HepG2 (cell line): ENCODE results near the gene FAHD1. TPM values are rescaled to one million over a fixed set of nuclear protein-coding genes. Genes with fewer than 3 reads are reported as not detected.
A peak's percentile ranks its signal among the peaks of the same experiment; 100 is the strongest.

Experiments used
- BRCA1 ChIP-seq: sonication (generic); formaldehyde crosslinking; IDR thresholded peaks from 2 replicates; pipeline ENCODE4 v1.4.0; 2020; ENCODE audit warnings: missing genetic modification reagents
- FOXP1 ChIP-seq, 2 experiments: fragments of 450-650 bp in 1 of 2; IDR thresholded peaks; 2 replicates each; pipeline ENCODE4 v1.6.1; 2017 to 2018; ENCODE audit warnings: antibody characterized with exemption in 1 of 2
- HMG20B ChIP-seq: conservative IDR thresholded peaks from 2 replicates; pipeline ENCODE4 v1.6.1; 2016; ENCODE audit warnings: missing genetic modification reagents, missing compliant biosample characterization
- KLF9 ChIP-seq: IDR thresholded peaks from 2 replicates; pipeline ENCODE4 v1.6.1; 2016; ENCODE audit warnings: low read depth
- MYC ChIP-seq: sonication (generic); formaldehyde crosslinking; IDR thresholded peaks from 2 replicates; pipeline ENCODE4 v1.9.0; 2021; ENCODE audit warnings: missing genetic modification reagents, borderline replicate concordance
- NCOR1 ChIP-seq: fragments of 200-600 bp; sonication (generic); IDR thresholded peaks from 2 replicates; pipeline ENCODE4 v1.7.0; 2017; ENCODE audit warnings: antibody characterized with exemption, low read length, borderline replicate concordance
- PAWR ChIP-seq: sonication (generic); formaldehyde crosslinking; IDR thresholded peaks from 2 replicates; pipeline ENCODE4 v1.4.0; 2020; ENCODE audit warnings: missing genetic modification reagents, mild to moderate bottlenecking, borderline replicate concordance
- RNF2 ChIP-seq: fragments of 450-650 bp; conservative IDR thresholded peaks from 2 replicates; pipeline ENCODE4 v1.6.1; 2016; ENCODE audit warnings: low read depth
- STAG1 ChIP-seq: sonication (generic); formaldehyde crosslinking; IDR thresholded peaks from 2 replicates; pipeline ENCODE4 v1.4.0; 2020; ENCODE audit warnings: missing genetic modification reagents
- TEAD2 ChIP-seq: sonication (generic); formaldehyde crosslinking; IDR thresholded peaks from 2 replicates; pipeline ENCODE4 v1.9.0; 2021; ENCODE audit warnings: missing genetic modification reagents
- TMF1 ChIP-seq: sonication (generic); formaldehyde crosslinking; IDR thresholded peaks from 2 replicates; pipeline ENCODE4 v1.8.1; 2022; ENCODE audit warnings: low read depth, missing genetic modification reagents
- XBP1 ChIP-seq: sonication (generic); formaldehyde crosslinking; IDR thresholded peaks from 2 replicates; pipeline ENCODE4 v1.5.0; 2020; ENCODE audit warnings: missing genetic modification reagents
- ZNF317 ChIP-seq: sonication (generic); formaldehyde crosslinking; IDR thresholded peaks from 2 replicates; pipeline ENCODE4 v1.5.0; 2020; ENCODE audit warnings: mild to moderate bottlenecking, missing genetic modification reagents
- ZNF329 ChIP-seq: sonication (generic); formaldehyde crosslinking; IDR thresholded peaks from 2 replicates; pipeline ENCODE4 v1.9.0; 2021; ENCODE audit warnings: low read depth, mild to moderate bottlenecking, missing genetic modification reagents
- ZNF333 ChIP-seq: sonication (generic); formaldehyde crosslinking; IDR thresholded peaks from 2 replicates; pipeline ENCODE4 v1.4.0; 2020; ENCODE audit warnings: mild to moderate bottlenecking, missing genetic modification reagents, borderline replicate concordance
- ZNF350 ChIP-seq: sonication (generic); formaldehyde crosslinking; IDR thresholded peaks from 2 replicates; pipeline ENCODE4 v1.4.0; 2020; ENCODE audit warnings: mild to moderate bottlenecking, low read depth, missing genetic modification reagents, borderline replicate concordance
- ZNF382 ChIP-seq: sonication (generic); formaldehyde crosslinking; IDR thresholded peaks from 2 replicates; pipeline ENCODE4 v1.5.0; 2020; ENCODE audit warnings: missing genetic modification reagents, mild to moderate bottlenecking, borderline replicate concordance
- ZNF543 ChIP-seq: sonication (generic); formaldehyde crosslinking; IDR thresholded peaks from 2 replicates; pipeline ENCODE4 v1.4.0; 2020; ENCODE audit warnings: mild to moderate bottlenecking, missing genetic modification reagents
- ZNF557 ChIP-seq: sonication (generic); formaldehyde crosslinking; IDR thresholded peaks from 2 replicates; pipeline ENCODE4 v1.4.0; 2020; ENCODE audit warnings: missing genetic modification reagents
- ZNF558 ChIP-seq: sonication (generic); formaldehyde crosslinking; IDR thresholded peaks from 2 replicates; pipeline ENCODE4 v1.9.0; 2022; ENCODE audit warnings: mild to moderate bottlenecking, missing genetic modification reagents, borderline replicate concordance
- ZNF776 ChIP-seq: sonication (generic); formaldehyde crosslinking; IDR thresholded peaks from 2 replicates; pipeline ENCODE4 v1.4.0; 2020; ENCODE audit warnings: mild to moderate bottlenecking, missing genetic modification reagents
- polyA plus RNA-seq, 8 experiments: library from polyadenylated mRNA; depleted of rRNA in 3 of 8; stranded (reverse) in 7 of 8; unstranded in 1 of 8; fragments of >200 nt; fragmentation: Illumina TruSeq in 4 of 8; extraction: Trizol in 4 of 8; gene quantifications; 2 replicates each; pipeline versions ENCODE4 v1.2.1 to v1.2.3, GENCODE V29; 2011 to 2016; ENCODE audit warnings: low read depth in 4 of 8, missing spikeins in 1 of 8, mixed read lengths in 1 of 8; ENCODE audit not compliant: insufficient read depth in 1 of 8
- total RNA-seq, 5 experiments: library from RNA; depleted of rRNA; stranded (reverse); fragments of >200 nt; fragmentation: Illumina TruSeq; extraction: Trizol; gene quantifications; 2 replicates each; pipeline ENCODE4 v1.2.3, GENCODE V29; 2016; ENCODE audit warnings: low read depth in 1 of 5
- TF ChIP-seq, protein P1 (sequence below): IDR thresholded peaks from 2 replicates; pipeline ENCODE4 v1.6.1; 2016; ENCODE audit warnings: low read depth, borderline replicate concordance
- TF ChIP-seq, protein P2 (sequence below): sonication (generic); formaldehyde crosslinking; IDR thresholded peaks from 2 replicates; pipeline ENCODE4 v1.4.0; 2020; ENCODE audit warnings: missing genetic modification reagents, mild to moderate bottlenecking, borderline replicate concordance
- TF ChIP-seq, protein P3 (sequence below): sonication (generic); formaldehyde crosslinking; IDR thresholded peaks from 2 replicates; pipeline ENCODE4; 2020; ENCODE audit warnings: missing genetic modification reagents, mild to moderate bottlenecking, borderline replicate concordance

FAHD1 gene
- total and polyA plus RNA-seq, 2 of the 13 experiments (the other 11 are each of a cell fraction or from before 2014, with no cell fraction given) = 39.0 to 45.3 TPM

DNA sequence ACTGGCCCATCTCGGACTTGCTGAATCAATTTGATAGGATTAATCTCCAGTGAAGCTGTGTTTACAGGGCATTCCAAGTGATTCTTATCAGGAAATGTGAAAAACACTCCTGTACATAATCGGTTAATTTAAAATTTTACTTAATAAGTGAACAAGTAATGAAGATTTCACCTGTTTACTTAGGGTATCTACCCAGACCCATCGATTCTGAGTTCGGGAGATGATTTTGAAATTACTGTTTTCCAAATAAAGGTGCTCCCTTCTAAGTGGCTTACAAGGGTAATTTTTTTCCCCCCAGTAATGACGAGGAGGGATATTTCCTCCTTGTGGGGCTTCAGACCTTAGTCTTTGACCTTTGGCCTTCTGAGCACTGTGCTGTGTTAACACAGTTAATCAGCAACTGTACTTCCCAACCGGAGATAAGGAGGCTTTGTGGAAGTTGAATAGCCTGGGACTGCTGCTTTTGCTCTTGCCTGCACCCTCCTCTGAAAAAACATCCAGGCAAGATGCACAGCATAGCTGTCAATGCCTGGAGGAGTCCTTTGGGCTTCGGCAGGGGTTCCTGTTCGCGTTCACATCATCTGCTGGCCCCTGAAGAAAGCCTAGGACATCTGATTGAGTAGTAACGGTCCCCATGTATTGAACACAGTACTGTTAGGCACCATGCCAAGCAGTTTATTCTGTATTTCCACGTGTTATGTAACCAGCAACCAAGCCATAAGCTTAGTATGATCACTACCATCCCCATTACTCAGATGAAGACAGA is 1.8 kb downstream of the FAHD1 start (continued):
- peak; percentile 60; the same call in 1 of the 2 replicates for TF ChIP-seq ZNF350 (CRISPR knock-in tag)
- TF ChIP-seq ZNF558 = no peak
- TF ChIP-seq FOXP1 (IDR thresholded peaks at IDR 0.05) = no peak
- peak; percentile 62 for TF ChIP-seq FOXP1 (CRISPR knock-in tag; IDR thresholded peaks at IDR 0.05)
- TF ChIP-seq NCOR1 = peak; percentile 93; the same call in 1 of the 2 replicates
- no peak for TF ChIP-seq ZNF382 (CRISPR knock-in tag)
- TF ChIP-seq ZNF317 (CRISPR knock-in tag) = peak; percentile 67
- no peak for TF ChIP-seq ZNF333
- TF ChIP-seq BRCA1 (CRISPR knock-in tag) = no peak
- 0 out of 2 replicates have a peak, but pooled peaks have one; percentile 9 for TF ChIP-seq HMG20B (CRISPR knock-in tag)
- TF ChIP-seq, protein P1, sequence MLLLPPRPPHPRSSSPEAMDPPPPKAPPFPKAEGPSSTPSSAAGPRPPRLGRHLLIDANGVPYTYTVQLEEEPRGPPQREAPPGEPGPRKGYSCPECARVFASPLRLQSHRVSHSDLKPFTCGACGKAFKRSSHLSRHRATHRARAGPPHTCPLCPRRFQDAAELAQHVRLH (CRISPR knock-in tag) = no peak
- TF ChIP-seq, protein P2, sequence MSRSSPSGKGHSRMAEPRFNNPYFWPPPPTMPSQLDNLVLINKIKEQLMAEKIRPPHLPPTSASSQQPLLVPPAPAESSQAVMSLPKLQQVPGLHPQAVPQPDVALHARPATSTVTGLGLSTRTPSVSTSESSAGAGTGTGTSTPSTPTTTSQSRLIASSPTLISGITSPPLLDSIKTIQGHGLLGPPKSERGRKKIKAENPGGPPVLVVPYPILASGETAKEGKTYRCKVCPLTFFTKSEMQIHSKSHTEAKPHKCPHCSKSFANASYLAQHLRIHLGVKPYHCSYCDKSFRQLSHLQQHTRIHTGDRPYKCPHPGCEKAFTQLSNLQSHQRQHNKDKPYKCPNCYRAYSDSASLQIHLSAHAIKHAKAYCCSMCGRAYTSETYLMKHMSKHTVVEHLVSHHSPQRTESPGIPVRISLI (CRISPR knock-in tag) = peak; percentile 88
- TF ChIP-seq, protein P3, sequence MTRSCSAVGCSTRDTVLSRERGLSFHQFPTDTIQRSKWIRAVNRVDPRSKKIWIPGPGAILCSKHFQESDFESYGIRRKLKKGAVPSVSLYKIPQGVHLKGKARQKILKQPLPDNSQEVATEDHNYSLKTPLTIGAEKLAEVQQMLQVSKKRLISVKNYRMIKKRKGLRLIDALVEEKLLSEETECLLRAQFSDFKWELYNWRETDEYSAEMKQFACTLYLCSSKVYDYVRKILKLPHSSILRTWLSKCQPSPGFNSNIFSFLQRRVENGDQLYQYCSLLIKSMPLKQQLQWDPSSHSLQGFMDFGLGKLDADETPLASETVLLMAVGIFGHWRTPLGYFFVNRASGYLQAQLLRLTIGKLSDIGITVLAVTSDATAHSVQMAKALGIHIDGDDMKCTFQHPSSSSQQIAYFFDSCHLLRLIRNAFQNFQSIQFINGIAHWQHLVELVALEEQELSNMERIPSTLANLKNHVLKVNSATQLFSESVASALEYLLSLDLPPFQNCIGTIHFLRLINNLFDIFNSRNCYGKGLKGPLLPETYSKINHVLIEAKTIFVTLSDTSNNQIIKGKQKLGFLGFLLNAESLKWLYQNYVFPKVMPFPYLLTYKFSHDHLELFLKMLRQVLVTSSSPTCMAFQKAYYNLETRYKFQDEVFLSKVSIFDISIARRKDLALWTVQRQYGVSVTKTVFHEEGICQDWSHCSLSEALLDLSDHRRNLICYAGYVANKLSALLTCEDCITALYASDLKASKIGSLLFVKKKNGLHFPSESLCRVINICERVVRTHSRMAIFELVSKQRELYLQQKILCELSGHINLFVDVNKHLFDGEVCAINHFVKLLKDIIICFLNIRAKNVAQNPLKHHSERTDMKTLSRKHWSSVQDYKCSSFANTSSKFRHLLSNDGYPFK (CRISPR knock-in tag) = no peak
- no peak for TF ChIP-seq TEAD2 (CRISPR knock-in tag)
- TF ChIP-seq ZNF557 (CRISPR knock-in tag) = 0 out of 2 replicates have a peak, but pooled peaks have one; percentile 22
- no peak for TF ChIP-seq TMF1 (CRISPR knock-in tag)
- TF ChIP-seq ZNF776 = no peak
- no peak for TF ChIP-seq RNF2
- TF ChIP-seq ZNF543 (CRISPR knock-in tag) = no peak
- TF ChIP-seq PAWR (CRISPR knock-in tag) = no peak
- TF ChIP-seq ZNF329 (CRISPR knock-in tag) = no peak
- no peak for TF ChIP-seq XBP1 (CRISPR knock-in tag)
- TF ChIP-seq KLF9 = no peak
- no peak; the same call in 1 of the 2 replicates for TF ChIP-seq MYC (CRISPR knock-in tag)
- no peak for TF ChIP-seq STAG1
